Tibial artery (tissue), 4 donors: Measurements from ENCODE around the gene CEP350.

Experiments used
- DNase-seq, 2 donors: peaks; one replicate each; pipeline ENCODE4 v3.0.0-alpha.2; 2019
- H3K27ac ChIP-seq, 2 donors: fragments of 200-600 bp; sonication (generic) in 1 of 2; 1 replicate in 1 of 2; 2 replicates in 1 of 2; pipeline ENCODE4 v1.5.1; 2018 to 2019; ENCODE audit warnings: mild to moderate bottlenecking in 1 of 2
- H3K27me3 ChIP-seq, 2 donors: fragments of 200-600 bp; sonication (generic) in 1 of 2; one replicate each; pipeline versions ENCODE4 v1.5.1 to v1.6.0; 2016 to 2019
- H3K36me3 ChIP-seq, 3 donors: fragments of 200-600 bp; sonication (generic) in 2 of 3; one replicate each; pipeline ENCODE4 v1.5.1; 2016 to 2019; ENCODE audit warnings: mild to moderate bottlenecking in 2 of 3
- H3K4me1 ChIP-seq, 4 donors: fragments of 200-600 bp; sonication (generic) in 2 of 4; 1 replicate in 3 of 4; 2 replicates in 1 of 4; pipeline ENCODE4 v1.5.1; 2016 to 2019
- H3K4me3 ChIP-seq, 2 donors: fragments of 200-600 bp; sonication (generic) in 1 of 2; 1 replicate in 1 of 2; 2 replicates in 1 of 2; pipeline ENCODE4 v1.5.1; 2018 to 2019; ENCODE audit warnings: mild to moderate bottlenecking in 2 of 2
- H3K9me3 ChIP-seq, 3 donors: fragments of 200-600 bp; sonication (generic) in 1 of 3; one replicate each; pipeline ENCODE4 v1.5.1; 2016 to 2019
- CTCF ChIP-seq, 2 experiments: fragments of 200-600 bp in 1 of 2; fragments of 450-650 bp in 1 of 2; IDR thresholded peaks; one replicate each; pipeline ENCODE4 v1.5.1; 2017 to 2019; ENCODE audit warnings: antibody characterized with exemption in 2 of 2, mild to moderate bottlenecking in 1 of 2, moderate library complexity in 1 of 2
- intact Hi-C: fragments of 100-400 bp; cut with DNase I; formaldehyde crosslinking; loops from one replicate; pipeline ENCODE4 v1.15.0; 2023; ENCODE audit warnings: low total_unique reads

Gene CEP350

DNA sequence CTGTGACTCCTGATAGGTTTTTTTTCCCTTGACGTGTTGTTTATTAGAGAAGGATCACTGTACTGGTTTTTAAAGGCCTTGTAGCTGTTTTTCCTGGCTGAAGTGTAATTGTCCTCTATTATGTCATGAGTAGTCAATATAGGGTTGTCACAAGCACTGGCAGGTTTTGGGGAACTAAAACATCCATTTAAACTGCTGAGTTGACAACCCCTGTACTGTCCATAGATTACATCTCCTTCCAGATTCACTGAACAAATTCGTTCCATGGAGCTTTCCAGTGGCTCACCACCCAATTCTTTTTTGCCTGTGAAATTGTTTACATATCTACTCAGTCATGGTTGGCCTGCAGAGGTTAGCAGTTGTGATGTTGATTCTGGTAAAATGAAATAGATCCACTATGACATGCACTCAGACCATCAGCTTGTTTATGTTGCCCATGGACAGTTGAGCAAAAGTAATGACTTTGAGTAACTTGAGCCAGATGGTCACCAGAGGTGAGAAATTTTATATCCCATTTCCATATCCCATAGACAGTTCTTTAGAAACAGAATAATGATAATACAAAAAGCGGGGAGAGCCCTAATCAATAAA lies 140.2 kb downstream of the CEP350 start:
- Histone ChIP-seq H3K4me3 (no peak overlapping the region), H3K27ac (no peak overlapping the region), H3K9me3 (no peaks in the 10 kb centered on the region), H3K4me1 (no peaks in the 10 kb centered on the region), H3K36me3 (peaks cover 75 to 88% (median 76%) of the 10 kb centered on the region in 3 donors), H3K27me3 (no peaks in the 10 kb centered on the region)
- no peak for DNase-seq
- intact Hi-C loops, result no loop called here
- no peak for TF ChIP-seq CTCF (IDR thresholded peaks at IDR 0.05)

DNA sequence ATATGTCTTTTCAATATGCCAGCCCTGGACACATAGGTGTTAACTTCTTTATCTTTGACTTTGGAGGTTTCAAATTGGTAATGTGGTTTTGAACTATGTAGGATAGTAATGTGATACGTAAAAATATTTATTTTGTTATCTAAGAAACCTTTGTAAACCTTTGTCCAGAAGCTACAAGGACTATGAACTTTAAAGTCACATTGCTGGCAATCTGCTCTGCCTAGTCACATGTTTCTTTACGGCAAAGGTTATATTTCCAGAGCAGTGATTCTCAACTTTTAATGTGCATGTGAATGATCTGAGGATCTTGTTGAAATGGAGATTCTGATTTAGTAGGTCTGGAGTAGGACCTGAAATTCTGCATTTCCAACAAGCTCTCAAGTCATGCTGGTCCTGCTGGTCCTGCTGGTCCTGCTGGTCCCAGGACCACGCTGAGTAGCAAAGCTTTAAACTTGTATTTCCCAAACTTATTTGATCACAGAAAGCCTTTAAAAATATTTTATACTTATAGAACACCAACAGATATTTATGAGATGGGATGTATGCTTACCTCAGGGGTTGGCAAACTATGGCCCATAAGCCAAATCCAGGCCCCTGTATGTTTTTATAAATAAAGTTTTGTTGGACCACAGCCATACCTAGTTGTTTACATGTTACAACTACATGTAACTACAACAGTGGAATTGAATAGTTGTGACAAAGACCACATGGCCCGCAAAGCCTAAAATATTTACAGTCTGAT lies 142.1 kb downstream of the CEP350 start:
- Histone ChIP-seq H3K27me3 (no peaks in the 10 kb centered on the region), H3K4me1 (no peaks in the 10 kb centered on the region), H3K27ac (no peak overlapping the region), H3K9me3 (no peaks in the 10 kb centered on the region), H3K36me3 (peaks cover 76 to 91% (median 84%) of the 10 kb centered on the region in 3 donors), H3K4me3 (no peak overlapping the region)
- intact Hi-C loops, result no loop called here
- no peak for TF ChIP-seq CTCF (IDR thresholded peaks at IDR 0.05)
- DNase-seq, result no peak

DNA sequence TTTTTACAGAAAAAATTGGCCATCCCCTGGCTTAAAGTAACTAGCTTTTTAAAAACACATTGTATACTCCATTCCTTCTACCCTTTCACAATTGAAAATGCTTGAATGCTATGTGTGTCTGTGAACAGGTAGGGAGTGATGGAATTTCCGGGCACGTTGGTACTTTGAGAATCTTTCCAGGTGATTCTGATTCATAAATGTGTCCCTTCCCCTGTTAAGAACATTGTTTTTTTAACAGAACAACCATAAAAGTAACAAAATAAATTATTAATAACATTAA lies 142.7 kb downstream of the CEP350 start:
- Histone ChIP-seq H3K9me3 (no peaks in the 10 kb centered on the region), H3K27ac (no peak overlapping the region), H3K4me3 (no peak overlapping the region), H3K27me3 (no peaks in the 10 kb centered on the region), H3K36me3 (peaks cover 80 to 94% (median 85%) of the 10 kb centered on the region in 3 donors), H3K4me1 (no peaks in the 10 kb centered on the region)
- no peak for TF ChIP-seq CTCF (IDR thresholded peaks at IDR 0.05)
- intact Hi-C loops, result no loop called here
- DNase-seq, result no peak

GRCh38 chr1:180101411-180101810 lies 146.8 kb downstream of the CEP350 start:
- H3K27me3 ChIP-seq, result no peaks in the 10 kb centered on the region
- TF ChIP-seq CTCF (IDR thresholded peaks at IDR 0.05), result no peak
- intact Hi-C loops, result loop anchor here (10.0 kb wide), 1 partner anchor 47 kb away; no protein-coding TSS in a partner anchor
- no peak overlapping the region for H3K4me3 ChIP-seq
- peaks cover 67 to 88% (median 76%) of the 10 kb centered on the region in 3 donors for H3K36me3 ChIP-seq
- no peak overlapping the region for H3K27ac ChIP-seq
- H3K9me3 ChIP-seq, result no peaks in the 10 kb centered on the region
- H3K4me1 ChIP-seq, result no peaks in the 10 kb centered on the region
- DNase-seq, result no peak

DNA sequence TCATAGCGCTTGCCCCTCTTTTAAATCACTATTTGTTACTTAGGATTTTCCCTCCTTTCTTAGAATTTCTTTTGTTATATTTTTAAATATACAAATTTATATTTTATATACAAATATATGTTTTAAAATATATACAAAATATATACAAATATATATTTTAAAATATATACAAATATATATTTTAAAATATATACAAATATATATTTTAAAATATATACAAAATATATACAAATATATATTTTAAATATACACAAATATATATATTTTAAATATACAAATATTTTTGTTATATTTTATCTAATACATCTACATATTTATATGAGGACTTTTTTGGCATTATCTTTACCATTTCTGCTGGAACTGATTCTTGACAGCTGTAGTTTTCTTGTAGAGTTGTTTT lies 149.2 kb downstream of the CEP350 start:
- no peak for DNase-seq
- H3K36me3 ChIP-seq, result peaks cover 49 to 89% (median 70%) of the 10 kb centered on the region in 3 donors
- H3K4me1 ChIP-seq, result no peaks in the 10 kb centered on the region
- no peak overlapping the region for H3K4me3 ChIP-seq
- no peaks in the 10 kb centered on the region for H3K9me3 ChIP-seq
- intact Hi-C loops, result loop anchor here (10.0 kb wide), 1 partner anchor 49 kb away; no protein-coding TSS in a partner anchor
- no peak overlapping the region for H3K27ac ChIP-seq
- no peaks in the 10 kb centered on the region for H3K27me3 ChIP-seq
- no peak for TF ChIP-seq CTCF (IDR thresholded peaks at IDR 0.05)
